Liver (tissue), 3 donors: ENCODE results near the gene GULP1.

Experiments used
- EGR1 ChIP-seq, 2 donors: IDR thresholded peaks; 2 replicates each; pipeline ENCODE4 v1.6.1; 2016 to 2018; ENCODE audit warnings: antibody characterized with exemption in 2 of 2, low read depth in 2 of 2
- GABPA ChIP-seq, 2 donors: IDR thresholded peaks in 1 of 2; conservative IDR thresholded peaks in 1 of 2; 2 replicates each; pipeline ENCODE4 v1.6.1; 2016; ENCODE audit warnings: antibody characterized with exemption in 2 of 2, mild to moderate bottlenecking in 1 of 2, moderate library complexity in 1 of 2
- JUND ChIP-seq, 2 donors: IDR thresholded peaks; 2 replicates each; pipeline ENCODE4 v1.6.1; 2016; ENCODE audit warnings: antibody characterized with exemption in 2 of 2
- RAD21 ChIP-seq, 2 donors: IDR thresholded peaks; 2 replicates each; pipeline ENCODE4 v1.6.1; 2016; ENCODE audit warnings: antibody characterized with exemption in 2 of 2, mild to moderate bottlenecking in 2 of 2
- RXRA ChIP-seq, 2 donors: IDR thresholded peaks; 2 replicates each; pipeline ENCODE4 v1.6.1; 2017 to 2018; ENCODE audit warnings: antibody characterized with exemption in 2 of 2, mild to moderate bottlenecking in 1 of 2
- SP1 ChIP-seq: IDR thresholded peaks from 2 replicates; pipeline ENCODE4 v1.6.1; 2018; ENCODE audit warnings: antibody characterized with exemption, mild to moderate bottlenecking
- YY1 ChIP-seq: IDR thresholded peaks from 2 replicates; pipeline ENCODE4 v1.6.1; 2016; ENCODE audit warnings: antibody characterized with exemption, mild to moderate bottlenecking
- TF ChIP-seq, protein P1 (sequence below): fragments of 150-350 bp; IDR thresholded peaks from 2 replicates; pipeline ENCODE4 v1.5.1; 2017; ENCODE audit warnings: improper control_type of control experiment, low read depth, low read length; ENCODE audit not compliant: missing input control
- TF ChIP-seq, protein P2 (sequence below): IDR thresholded peaks from 2 replicates; pipeline ENCODE4 v1.6.1; 2016; ENCODE audit warnings: antibody characterized with exemption
- TF ChIP-seq, protein P3 (sequence below): IDR thresholded peaks from 2 replicates; pipeline ENCODE4 v1.6.1; 2016; ENCODE audit warnings: antibody characterized with exemption
- TF ChIP-seq, protein P4 (sequence below): IDR thresholded peaks from 2 replicates; pipeline ENCODE4 v1.6.1; 2016; ENCODE audit warnings: antibody characterized with exemption, mild to moderate bottlenecking
- donor health status: healthy.
- donor health status: healthy.

DNA sequence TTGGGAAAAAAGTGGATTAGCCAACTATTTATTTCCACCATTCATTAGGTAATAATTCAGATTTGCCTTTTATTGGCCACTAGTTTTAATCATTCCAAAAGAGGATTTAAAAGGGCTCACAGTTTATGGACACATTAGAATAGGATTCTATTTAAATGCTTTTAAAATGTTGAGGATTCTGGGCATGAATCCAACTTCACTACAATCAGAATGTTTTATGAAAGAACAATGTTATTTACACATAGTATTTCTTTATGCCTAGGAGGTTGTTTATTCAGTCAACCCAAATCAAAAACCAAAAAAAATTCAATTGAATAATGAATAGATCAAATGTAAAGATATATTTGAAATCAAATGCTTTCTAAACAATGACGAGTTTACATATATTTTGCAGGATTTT, 232.2 kb downstream of the GULP1 start:
- TF ChIP-seq, protein P1, sequence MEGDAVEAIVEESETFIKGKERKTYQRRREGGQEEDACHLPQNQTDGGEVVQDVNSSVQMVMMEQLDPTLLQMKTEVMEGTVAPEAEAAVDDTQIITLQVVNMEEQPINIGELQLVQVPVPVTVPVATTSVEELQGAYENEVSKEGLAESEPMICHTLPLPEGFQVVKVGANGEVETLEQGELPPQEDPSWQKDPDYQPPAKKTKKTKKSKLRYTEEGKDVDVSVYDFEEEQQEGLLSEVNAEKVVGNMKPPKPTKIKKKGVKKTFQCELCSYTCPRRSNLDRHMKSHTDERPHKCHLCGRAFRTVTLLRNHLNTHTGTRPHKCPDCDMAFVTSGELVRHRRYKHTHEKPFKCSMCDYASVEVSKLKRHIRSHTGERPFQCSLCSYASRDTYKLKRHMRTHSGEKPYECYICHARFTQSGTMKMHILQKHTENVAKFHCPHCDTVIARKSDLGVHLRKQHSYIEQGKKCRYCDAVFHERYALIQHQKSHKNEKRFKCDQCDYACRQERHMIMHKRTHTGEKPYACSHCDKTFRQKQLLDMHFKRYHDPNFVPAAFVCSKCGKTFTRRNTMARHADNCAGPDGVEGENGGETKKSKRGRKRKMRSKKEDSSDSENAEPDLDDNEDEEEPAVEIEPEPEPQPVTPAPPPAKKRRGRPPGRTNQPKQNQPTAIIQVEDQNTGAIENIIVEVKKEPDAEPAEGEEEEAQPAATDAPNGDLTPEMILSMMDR = no peak
- TF ChIP-seq RAD21 (IDR thresholded peaks at IDR 0.05) = no peak
- TF ChIP-seq, protein P2, sequence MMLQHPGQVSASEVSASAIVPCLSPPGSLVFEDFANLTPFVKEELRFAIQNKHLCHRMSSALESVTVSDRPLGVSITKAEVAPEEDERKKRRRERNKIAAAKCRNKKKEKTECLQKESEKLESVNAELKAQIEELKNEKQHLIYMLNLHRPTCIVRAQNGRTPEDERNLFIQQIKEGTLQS = no peak
- no peak for TF ChIP-seq GABPA (IDR thresholded peaks at IDR 0.05 in 1 of 2, conservative IDR thresholded peaks at IDR 0.05 in 1 of 2)
- TF ChIP-seq, protein P3, sequence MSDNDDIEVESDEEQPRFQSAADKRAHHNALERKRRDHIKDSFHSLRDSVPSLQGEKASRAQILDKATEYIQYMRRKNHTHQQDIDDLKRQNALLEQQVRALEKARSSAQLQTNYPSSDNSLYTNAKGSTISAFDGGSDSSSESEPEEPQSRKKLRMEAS = no peak
- TF ChIP-seq YY1 = no peak
- no peak for TF ChIP-seq EGR1 (IDR thresholded peaks at IDR 0.05; ENCODE audit: low read depth in 2 of 2)
- TF ChIP-seq JUND (IDR thresholded peaks at IDR 0.05) = no peak
- TF ChIP-seq RXRA (IDR thresholded peaks at IDR 0.05) = no peak
- TF ChIP-seq, protein P4, sequence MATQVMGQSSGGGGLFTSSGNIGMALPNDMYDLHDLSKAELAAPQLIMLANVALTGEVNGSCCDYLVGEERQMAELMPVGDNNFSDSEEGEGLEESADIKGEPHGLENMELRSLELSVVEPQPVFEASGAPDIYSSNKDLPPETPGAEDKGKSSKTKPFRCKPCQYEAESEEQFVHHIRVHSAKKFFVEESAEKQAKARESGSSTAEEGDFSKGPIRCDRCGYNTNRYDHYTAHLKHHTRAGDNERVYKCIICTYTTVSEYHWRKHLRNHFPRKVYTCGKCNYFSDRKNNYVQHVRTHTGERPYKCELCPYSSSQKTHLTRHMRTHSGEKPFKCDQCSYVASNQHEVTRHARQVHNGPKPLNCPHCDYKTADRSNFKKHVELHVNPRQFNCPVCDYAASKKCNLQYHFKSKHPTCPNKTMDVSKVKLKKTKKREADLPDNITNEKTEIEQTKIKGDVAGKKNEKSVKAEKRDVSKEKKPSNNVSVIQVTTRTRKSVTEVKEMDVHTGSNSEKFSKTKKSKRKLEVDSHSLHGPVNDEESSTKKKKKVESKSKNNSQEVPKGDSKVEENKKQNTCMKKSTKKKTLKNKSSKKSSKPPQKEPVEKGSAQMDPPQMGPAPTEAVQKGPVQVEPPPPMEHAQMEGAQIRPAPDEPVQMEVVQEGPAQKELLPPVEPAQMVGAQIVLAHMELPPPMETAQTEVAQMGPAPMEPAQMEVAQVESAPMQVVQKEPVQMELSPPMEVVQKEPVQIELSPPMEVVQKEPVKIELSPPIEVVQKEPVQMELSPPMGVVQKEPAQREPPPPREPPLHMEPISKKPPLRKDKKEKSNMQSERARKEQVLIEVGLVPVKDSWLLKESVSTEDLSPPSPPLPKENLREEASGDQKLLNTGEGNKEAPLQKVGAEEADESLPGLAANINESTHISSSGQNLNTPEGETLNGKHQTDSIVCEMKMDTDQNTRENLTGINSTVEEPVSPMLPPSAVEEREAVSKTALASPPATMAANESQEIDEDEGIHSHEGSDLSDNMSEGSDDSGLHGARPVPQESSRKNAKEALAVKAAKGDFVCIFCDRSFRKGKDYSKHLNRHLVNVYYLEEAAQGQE = no peak
- TF ChIP-seq SP1 = no peak
